HG03280 (cell line): Measurements from ENCODE around the gene TRIM44.

Experiments
- ATAC-seq: cut with Tn5 transposase; IDR thresholded peaks from one replicate; pipeline ENCODE4 v1.9.1; 2021; ENCODE audit warnings: mild to moderate bottlenecking, moderate library complexity; ENCODE audit not compliant: unreplicated experiment

The TRIM44 gene

GRCh38 chr11:35785287-35786167 lies 123.0 kb downstream of the TRIM44 start:
- peak; percentile 49 for ATAC-seq

GRCh38 chr11:35786188-35786587 lies 123.6 kb downstream of the TRIM44 start:
- no peak for ATAC-seq

GRCh38 chr11:35787013-35787504 lies 124.5 kb downstream of the TRIM44 start:
- no peak for ATAC-seq

GRCh38 chr11:35787626-35788025 lies 125.1 kb downstream of the TRIM44 start:
- no peak for ATAC-seq

GRCh38 chr11:35791088-35791958 lies 128.7 kb downstream of the TRIM44 start:
- ATAC-seq = no peak

- ATAC-seq = no peak
Measured at GRCh38 chr11:35792148-35792845, 129.7 kb downstream of the TRIM44 start.

- no peak for ATAC-seq
Measured at GRCh38 chr11:35792846-35793192, 130.2 kb downstream of the TRIM44 start.

GRCh38 chr11:35794333-35794732 lies 131.8 kb downstream of the TRIM44 start:
- no peak for ATAC-seq

- ATAC-seq = no peak
Measured at GRCh38 chr11:35794850-35795249, 132.3 kb downstream of the TRIM44 start.

- no peak for ATAC-seq
Measured at GRCh38 chr11:35796562-35796961, 134.0 kb downstream of the TRIM44 start.

GRCh38 chr11:35798423-35798822 lies 135.8 kb downstream of the TRIM44 start:
- ATAC-seq = no peak

GRCh38 chr11:35798983-35799382 lies 136.4 kb downstream of the TRIM44 start:
- no peak for ATAC-seq

- no peak for ATAC-seq
Measured at GRCh38 chr11:35799655-35800054, 137.1 kb downstream of the TRIM44 start.

- ATAC-seq = peak; percentile 54
Measured at GRCh38 chr11:35800970-35801953, 138.7 kb downstream of the TRIM44 start.

- ATAC-seq = no peak
Measured at GRCh38 chr11:35802221-35802620, 139.6 kb downstream of the TRIM44 start.

GRCh38 chr11:35802672-35803071 lies 140.1 kb downstream of the TRIM44 start:
- ATAC-seq = no peak

GRCh38 chr11:35803115-35803514 lies 140.5 kb downstream of the TRIM44 start:
- ATAC-seq = no peak

GRCh38 chr11:35804451-35805040 lies 142.0 kb downstream of the TRIM44 start:
- ATAC-seq = no peak

GRCh38 chr11:35809561-35809960 lies 147.0 kb downstream of the TRIM44 start:
- no peak for ATAC-seq
